Spleen (tissue), 7 donors: ENCODE results near the gene ACSL1.

Source experiments
- CTCF ChIP-seq, 11 experiments: fragments of 200-600 bp in 7 of 11; fragments of 450-650 bp in 4 of 11; sonication (generic) in 4 of 11; IDR thresholded peaks in 8 of 11; conservative IDR thresholded peaks in 3 of 11; 1 replicate in 7 of 11; 2 replicates in 4 of 11; pipeline versions ENCODE4 v1.4.0 to v1.8.0; 2016 to 2021; ENCODE audit warnings: antibody characterized with exemption in 11 of 11, inconsistent platforms in 4 of 11, mild to moderate bottlenecking in 1 of 11
- POLR2AphosphoS5 ChIP-seq, 3 donors: sonication (generic); formaldehyde crosslinking; IDR thresholded peaks; one replicate each; pipeline ENCODE4 v1.5.1; 2017; ENCODE audit warnings: antibody characterized with exemption in 3 of 3
- donor health status: DM: no; HTN: no; CAD: no; lungs with moderate emphysema.
- donor health status: DM: no; HTN: no; CAD: no.
- donor health status: DM: no; HTN: no; CAD: no.

GRCh38 chr4:184787766-184788503 lies 37.8 kb downstream of the ACSL1 start:
- TF ChIP-seq CTCF (IDR thresholded peaks at IDR 0.05 in 8 of 11, conservative IDR thresholded peaks at IDR 0.05 in 3 of 11) (no peak), POLR2AphosphoS5 (IDR thresholded peaks at IDR 0.05) (no peak)
